Nephron progenitor cell (in vitro differentiated cells): ENCODE data around the gene RIGI.

Experiments used
- DNase-seq: peaks from one replicate; pipeline ENCODE4 v3.0.0; 2021
- H3K27ac Mint-ChIP-seq: 2 replicates; pipeline ENCODE4 v1.8.0; 2021; ENCODE audit warnings: mild to moderate bottlenecking, moderate library complexity, mixed read lengths
- H3K27me3 Mint-ChIP-seq: 2 replicates; pipeline ENCODE4 v1.8.0; 2021; ENCODE audit warnings: mild to moderate bottlenecking, low read depth, mixed read lengths; ENCODE audit not compliant: poor library complexity
- H3K36me3 Mint-ChIP-seq: 2 replicates; pipeline ENCODE4 v1.8.0; 2021; ENCODE audit warnings: low read depth, mixed read lengths
- H3K4me1 Mint-ChIP-seq: 2 replicates; pipeline ENCODE4 v1.8.0; 2021; ENCODE audit warnings: mixed read lengths
- H3K4me3 Mint-ChIP-seq: 2 replicates; pipeline ENCODE4 v1.8.0; 2021; ENCODE audit warnings: mild to moderate bottlenecking, moderate library complexity, mixed read lengths
- H3K9me3 Mint-ChIP-seq: 2 replicates; pipeline ENCODE4 v1.8.0; 2021; ENCODE audit warnings: mild to moderate bottlenecking, moderate library complexity, mixed read lengths
- TF ChIP-seq, protein P1 (sequence below): fragments of 200-600 bp; sonication (generic); IDR thresholded peaks from 2 replicates; pipeline ENCODE4 v1.5.0; 2021; ENCODE audit warnings: antibody characterized with exemption

RIGI gene

DNA sequence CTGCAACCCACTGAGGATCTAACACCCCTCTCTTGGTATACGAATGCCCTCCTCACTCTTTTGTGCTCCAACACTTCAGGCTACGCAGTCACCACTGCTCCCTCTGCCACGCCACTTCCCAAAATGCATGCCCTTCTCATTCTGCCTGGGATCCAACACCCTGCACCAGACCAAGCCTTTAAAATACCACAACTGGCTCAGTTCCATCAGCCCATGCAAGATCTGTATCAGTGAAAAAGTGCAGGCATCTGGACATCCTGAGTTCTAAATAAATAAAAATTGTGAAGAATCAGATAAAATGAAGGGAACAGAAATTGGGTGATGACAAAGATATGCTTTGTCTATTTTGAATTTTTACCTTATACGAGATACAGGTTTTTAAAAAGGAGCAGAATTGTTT lies 44.3 kb upstream of the RIGI start:
- H3K27ac Mint-ChIP-seq: no peak overlapping the region
- peaks cover 19% of the 10 kb centered on the region for H3K4me1 Mint-ChIP-seq
- H3K27me3 Mint-ChIP-seq: peaks cover 2% of the 10 kb centered on the region
- no peak for DNase-seq
- H3K9me3 Mint-ChIP-seq: no peaks in the 10 kb centered on the region
- no peak overlapping the region for H3K4me3 Mint-ChIP-seq
- peaks cover 35% of the 10 kb centered on the region for H3K36me3 Mint-ChIP-seq
- TF ChIP-seq, protein P1, sequence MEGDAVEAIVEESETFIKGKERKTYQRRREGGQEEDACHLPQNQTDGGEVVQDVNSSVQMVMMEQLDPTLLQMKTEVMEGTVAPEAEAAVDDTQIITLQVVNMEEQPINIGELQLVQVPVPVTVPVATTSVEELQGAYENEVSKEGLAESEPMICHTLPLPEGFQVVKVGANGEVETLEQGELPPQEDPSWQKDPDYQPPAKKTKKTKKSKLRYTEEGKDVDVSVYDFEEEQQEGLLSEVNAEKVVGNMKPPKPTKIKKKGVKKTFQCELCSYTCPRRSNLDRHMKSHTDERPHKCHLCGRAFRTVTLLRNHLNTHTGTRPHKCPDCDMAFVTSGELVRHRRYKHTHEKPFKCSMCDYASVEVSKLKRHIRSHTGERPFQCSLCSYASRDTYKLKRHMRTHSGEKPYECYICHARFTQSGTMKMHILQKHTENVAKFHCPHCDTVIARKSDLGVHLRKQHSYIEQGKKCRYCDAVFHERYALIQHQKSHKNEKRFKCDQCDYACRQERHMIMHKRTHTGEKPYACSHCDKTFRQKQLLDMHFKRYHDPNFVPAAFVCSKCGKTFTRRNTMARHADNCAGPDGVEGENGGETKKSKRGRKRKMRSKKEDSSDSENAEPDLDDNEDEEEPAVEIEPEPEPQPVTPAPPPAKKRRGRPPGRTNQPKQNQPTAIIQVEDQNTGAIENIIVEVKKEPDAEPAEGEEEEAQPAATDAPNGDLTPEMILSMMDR: no peak

GRCh38 chr9:32566770-32567169 lies 40.8 kb upstream of the RIGI start:
- H3K4me3 Mint-ChIP-seq: no peak overlapping the region
- H3K36me3 Mint-ChIP-seq: peaks cover 44% of the 10 kb centered on the region
- DNase-seq: no peak

DNA sequence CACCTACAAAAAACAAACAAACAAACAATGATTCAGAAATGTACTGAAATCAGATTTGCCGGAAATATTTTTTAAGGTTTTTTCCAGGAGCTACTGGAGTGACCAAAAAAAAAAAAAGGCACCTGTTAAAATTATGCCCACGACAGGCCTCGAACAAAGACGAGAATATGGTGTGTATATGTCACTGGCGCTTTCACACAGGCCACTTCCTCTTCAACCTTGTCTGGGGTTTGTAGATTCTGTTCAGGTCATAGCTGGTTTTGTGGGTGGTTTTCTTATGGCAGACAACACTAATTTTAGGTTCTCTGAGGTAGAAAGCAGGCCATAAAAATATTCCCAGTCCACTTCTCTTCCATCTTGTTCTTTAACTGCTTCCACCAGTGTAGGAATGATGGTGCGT lies 40.0 kb upstream of the RIGI start:
- TF ChIP-seq, protein P1: no peak
- no peak for DNase-seq
- H3K4me3 Mint-ChIP-seq: no peak overlapping the region
- peaks cover 44% of the 10 kb centered on the region for H3K36me3 Mint-ChIP-seq
- no peaks in the 10 kb centered on the region for H3K9me3 Mint-ChIP-seq
- no peaks in the 10 kb centered on the region for H3K27me3 Mint-ChIP-seq
- H3K4me1 Mint-ChIP-seq: no peaks in the 10 kb centered on the region
- no peak overlapping the region for H3K27ac Mint-ChIP-seq

More at GRCh38 chr9:32566770-32567169, 40.8 kb upstream of the RIGI start:
- Mint-ChIP-seq H3K27me3 (no peaks in the 10 kb centered on the region), H3K4me1 (peaks cover 6% of the 10 kb centered on the region), H3K9me3 (no peaks in the 10 kb centered on the region), H3K27ac (no peak overlapping the region)
- TF ChIP-seq, protein P1: no peak

DNA sequence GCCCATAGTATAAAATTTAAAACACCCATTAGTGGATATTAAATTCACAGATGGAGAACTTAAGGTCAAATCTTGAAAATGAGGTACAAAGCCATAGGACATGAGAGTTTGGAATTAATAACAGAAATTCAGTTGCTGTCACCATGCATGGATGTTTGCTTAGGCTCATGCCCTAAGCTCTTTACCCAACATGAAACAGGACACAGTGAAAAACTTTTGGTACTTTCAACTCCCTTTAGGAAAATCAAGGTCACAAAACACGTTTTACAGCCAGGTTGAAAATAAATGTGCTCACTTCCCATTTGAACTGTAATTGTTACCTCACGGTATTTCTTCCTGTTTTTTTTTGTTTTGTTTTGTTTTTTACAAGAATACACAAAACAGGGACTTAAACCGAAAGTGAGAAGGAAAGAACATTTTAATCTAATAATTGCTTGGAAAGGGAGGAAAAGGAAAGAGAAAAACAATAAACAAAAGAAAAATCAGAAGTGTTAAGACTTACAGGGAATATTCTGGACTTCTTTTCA lies 32.5 kb upstream of the RIGI start:
- peak overlapping the region; percentile 44 for H3K27ac Mint-ChIP-seq
- H3K4me3 Mint-ChIP-seq: no peak overlapping the region
- DNase-seq: no peak
- TF ChIP-seq, protein P1: no peak
- no peaks in the 10 kb centered on the region for H3K4me1 Mint-ChIP-seq
- H3K27me3 Mint-ChIP-seq: no peaks in the 10 kb centered on the region
- no peaks in the 10 kb centered on the region for H3K9me3 Mint-ChIP-seq
- H3K36me3 Mint-ChIP-seq: peaks cover 21% of the 10 kb centered on the region

- DNase-seq: no peak
- peaks cover 28% of the 10 kb centered on the region for H3K36me3 Mint-ChIP-seq
- peaks cover 7% of the 10 kb centered on the region for H3K4me1 Mint-ChIP-seq
- H3K9me3 Mint-ChIP-seq: no peaks in the 10 kb centered on the region
- no peak overlapping the region for H3K27ac Mint-ChIP-seq
- TF ChIP-seq, protein P1: no peak
- H3K4me3 Mint-ChIP-seq: no peak overlapping the region
- no peaks in the 10 kb centered on the region for H3K27me3 Mint-ChIP-seq
These were observed 28.6 kb upstream of the RIGI start for GRCh38 chr9:32554591-32554990.

DNA sequence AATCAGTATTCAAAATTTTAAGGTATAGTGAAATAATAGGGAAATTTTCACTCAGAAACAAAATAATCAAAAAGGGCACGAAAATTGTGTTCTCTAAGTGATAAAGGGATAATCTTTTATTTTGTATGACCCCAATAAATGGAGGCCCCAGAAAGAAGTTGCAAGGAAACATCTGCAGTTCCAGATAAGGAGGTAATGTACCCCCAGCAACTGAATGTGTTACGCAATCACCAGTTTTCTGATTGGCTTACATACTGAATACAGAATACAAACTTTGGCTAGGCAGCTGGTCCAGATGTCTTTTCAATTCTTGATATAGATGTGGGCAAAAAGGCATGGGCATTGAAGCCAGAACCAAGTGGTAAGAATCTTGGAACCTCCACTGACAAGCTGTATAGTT lies 28.1 kb upstream of the RIGI start:
- TF ChIP-seq, protein P1: no peak
- Mint-ChIP-seq H3K4me3 (no peak overlapping the region), H3K4me1 (peaks cover 12% of the 10 kb centered on the region), H3K36me3 (peaks cover 29% of the 10 kb centered on the region), H3K9me3 (no peaks in the 10 kb centered on the region), H3K27ac (no peak overlapping the region), H3K27me3 (no peaks in the 10 kb centered on the region)
- no peak for DNase-seq
